GM23338 (cell line): Measurements from ENCODE around the gene KIF18A. TPM values are rescaled to one million over a fixed set of nuclear protein-coding genes. Genes with fewer than 3 reads are reported as not detected.

Source experiments
- ATAC-seq: fragments of 200-7000 bp; cut with Tn5 transposase; 3 replicates; pipeline ENCODE4 v1.9.1; 2020
- DNase-seq: peaks from one replicate; pipeline ENCODE4 v3.0.0-alpha.2; 2015; ENCODE audit warnings: low spot score
- H2AFZ ChIP-seq: fragments of 200-600 bp; sonication (generic); 2 replicates; pipeline ENCODE4 v1.8.0; 2016; ENCODE audit warnings: antibody characterized with exemption, mild to moderate bottlenecking, moderate library complexity
- H3F3A ChIP-seq: fragments of 200-600 bp; sonication (generic); replicated peaks from 2 replicates; pipeline ENCODE4 v1.8.0; 2017; ENCODE audit warnings: antibody characterized with exemption, mixed run types, low read depth
- H3K27ac ChIP-seq: fragments of 200-600 bp; sonication (generic); 2 replicates; pipeline ENCODE4 v1.6.1; 2016; ENCODE audit warnings: low read depth
- H3K27me3 ChIP-seq: fragments of 200-600 bp; sonication (generic); 2 replicates; pipeline ENCODE4 v1.8.0; 2016; ENCODE audit warnings: mild to moderate bottlenecking, mixed run types, moderate library complexity; ENCODE audit not compliant: insufficient read depth
- H3K36me3 ChIP-seq: fragments of 200-600 bp; sonication (generic); 2 replicates; pipeline ENCODE4 v1.8.0; 2016; ENCODE audit warnings: mild to moderate bottlenecking; ENCODE audit not compliant: insufficient read depth
- H3K4me1 ChIP-seq: fragments of 200-600 bp; sonication (generic); 2 replicates; pipeline ENCODE4 v1.8.0; 2016; ENCODE audit warnings: mild to moderate bottlenecking, moderate library complexity; ENCODE audit not compliant: insufficient read depth
- H3K4me2 ChIP-seq: fragments of 200-600 bp; sonication (generic); 2 replicates; pipeline ENCODE4 v1.7.1; 2017; ENCODE audit warnings: mixed run types
- H3K4me3 ChIP-seq: fragments of 200-600 bp; sonication (generic); 2 replicates; pipeline ENCODE4 v1.6.1; 2016; ENCODE audit warnings: mixed run types
- H3K79me2 ChIP-seq: fragments of 200-600 bp; sonication (generic); replicated peaks from 2 replicates; pipeline ENCODE4 v1.8.0; 2017; ENCODE audit warnings: mild to moderate bottlenecking; ENCODE audit not compliant: insufficient read depth
- H3K9me2 ChIP-seq: fragments of 200-600 bp; sonication (generic); 2 replicates; pipeline ENCODE4 v1.8.0; 2017; ENCODE audit not compliant: insufficient read depth
- H4K20me1 ChIP-seq: fragments of 200-600 bp; sonication (generic); replicated peaks from 2 replicates; pipeline ENCODE4 v1.8.0; 2017; ENCODE audit warnings: mild to moderate bottlenecking; ENCODE audit not compliant: insufficient read depth
- H3K27ac Mint-ChIP-seq: 2 replicates; pipeline ENCODE4 v1.8.0; 2020; ENCODE audit warnings: inconsistent platforms, mild to moderate bottlenecking, moderate library complexity, mixed read lengths
- H3K27me3 Mint-ChIP-seq: 3 replicates; pipeline ENCODE4 v1.8.0; 2022; ENCODE audit warnings: low read depth, mild to moderate bottlenecking, moderate library complexity, mixed read lengths, inconsistent platforms; ENCODE audit not compliant: insufficient read depth, poor library complexity
- H3K36me3 Mint-ChIP-seq: 3 replicates; pipeline ENCODE4 v1.8.0; 2021; ENCODE audit warnings: low read depth, mild to moderate bottlenecking, inconsistent platforms, moderate library complexity, mixed read lengths
- H3K4me1 Mint-ChIP-seq: 3 replicates; pipeline ENCODE4 v1.8.0; 2020; ENCODE audit warnings: mild to moderate bottlenecking, inconsistent platforms, mixed read lengths
- H3K4me3 Mint-ChIP-seq: 3 replicates; pipeline ENCODE4 v1.8.0; 2021; ENCODE audit warnings: moderate library complexity, mild to moderate bottlenecking, inconsistent platforms, mixed read lengths
- H3K9me3 Mint-ChIP-seq: 3 replicates; pipeline ENCODE4 v1.8.0; 2020; ENCODE audit warnings: moderate library complexity, mild to moderate bottlenecking, inconsistent platforms, mixed read lengths
- CREB1 ChIP-seq: fragments of 250-450 bp; sonication (Bioruptor Pico); IDR thresholded peaks from 2 replicates; pipeline ENCODE4 v1.5.0; 2020; ENCODE audit warnings: low read depth, mild to moderate bottlenecking, moderate library complexity
- EZH2 ChIP-seq: fragments of 200-600 bp; sonication (generic); IDR thresholded peaks from one replicate; pipeline ENCODE4 v1.8.0; 2017; ENCODE audit warnings: antibody characterized with exemption, mild to moderate bottlenecking, low read depth; ENCODE audit not compliant: unreplicated experiment
- JUNB ChIP-seq: IDR thresholded peaks from one replicate; pipeline ENCODE4 v1.6.1; 2016; ENCODE audit warnings: antibody characterized with exemption; ENCODE audit not compliant: unreplicated experiment
- POLR2AphosphoS5 ChIP-seq: IDR thresholded peaks from 2 replicates; pipeline ENCODE4 v1.6.1; 2016; ENCODE audit warnings: antibody characterized with exemption, low read depth
- STAT1 ChIP-seq: IDR thresholded peaks from one replicate; pipeline ENCODE4 v1.6.1; 2016; ENCODE audit warnings: antibody characterized with exemption; ENCODE audit not compliant: unreplicated experiment
- ZNF114 ChIP-seq: fragments of 250-450 bp; sonication (Bioruptor Pico); IDR thresholded peaks from 2 replicates; pipeline ENCODE4 v1.5.0; 2020; ENCODE audit warnings: mild to moderate bottlenecking, moderate library complexity
- ZNF331 ChIP-seq: fragments of 250-450 bp; sonication (Bioruptor Pico); IDR thresholded peaks from 2 replicates; pipeline ENCODE4 v1.5.0; 2020; ENCODE audit warnings: low read depth, mild to moderate bottlenecking, moderate library complexity
- polyA plus RNA-seq: library from polyadenylated mRNA; unstranded; fragments of >200 nt; fragmentation: Nextera tagmentation; extraction: Ambion mirVana; gene quantifications from 2 replicates; pipeline ENCODE4 v1.2.1, GENCODE V29; 2016
- total RNA-seq: library from RNA; depleted of rRNA; stranded (reverse); fragments of >200 nt; shearing (Covaris generic); gene quantifications from 2 replicates; pipeline ENCODE4 v1.2.3, GENCODE V29; 2014
- TF ChIP-seq, protein P1 (sequence below), 2 experiments: fragments of 200-600 bp in 1 of 2; sonication (generic) in 1 of 2; conservative IDR thresholded peaks; 2 replicates each; pipeline versions ENCODE4 v1.5.1 to v1.6.1; 2016 to 2017; ENCODE audit warnings: antibody characterized with exemption in 2 of 2, low read depth in 2 of 2, mild to moderate bottlenecking in 2 of 2, moderate library complexity in 1 of 2
- TF ChIP-seq, protein P2 (sequence below): IDR thresholded peaks from 2 replicates; pipeline ENCODE4 v1.6.1; 2016; ENCODE audit warnings: antibody characterized with exemption
- TF ChIP-seq, protein P3 (sequence below): IDR thresholded peaks from one replicate; pipeline ENCODE4 v1.6.1; 2018; ENCODE audit warnings: antibody characterized with exemption; ENCODE audit not compliant: unreplicated experiment

KIF18A gene
- total and polyA plus RNA-seq, 2 experiments from 2014 or later = 22.2 to 26.5 TPM

DNA sequence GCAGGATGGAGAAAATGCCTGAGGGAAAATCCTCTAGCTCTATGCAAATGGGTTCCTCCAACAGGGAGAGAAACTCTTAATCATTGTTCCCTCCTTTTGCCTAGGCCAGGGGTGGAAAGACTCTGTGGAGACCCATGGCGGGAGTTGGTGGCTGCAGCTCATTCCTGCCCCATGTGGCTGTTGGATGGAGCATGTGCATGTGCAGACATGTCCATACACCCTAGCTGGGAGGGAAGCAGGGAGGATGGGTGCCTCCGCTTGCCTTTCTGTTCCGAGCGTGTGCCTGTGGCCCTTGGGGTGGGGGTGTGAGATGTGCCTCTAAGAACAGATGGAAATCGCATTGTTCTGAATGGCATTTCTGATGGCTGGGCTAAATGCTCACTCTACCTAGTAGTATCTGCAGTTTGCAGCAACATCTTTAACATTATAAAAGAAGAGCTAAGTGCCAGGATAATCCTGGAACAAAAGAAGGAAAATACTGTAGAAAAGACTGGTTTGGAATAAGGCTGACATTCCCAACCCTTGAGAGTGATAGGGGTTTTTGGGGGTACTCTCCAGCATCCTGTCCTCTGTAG, 32.0 kb upstream of the KIF18A start:
- no peaks in the 10 kb centered on the region for H3F3A ChIP-seq
- no peak overlapping the region for H3K4me3 ChIP-seq
- TF ChIP-seq, protein P1, sequence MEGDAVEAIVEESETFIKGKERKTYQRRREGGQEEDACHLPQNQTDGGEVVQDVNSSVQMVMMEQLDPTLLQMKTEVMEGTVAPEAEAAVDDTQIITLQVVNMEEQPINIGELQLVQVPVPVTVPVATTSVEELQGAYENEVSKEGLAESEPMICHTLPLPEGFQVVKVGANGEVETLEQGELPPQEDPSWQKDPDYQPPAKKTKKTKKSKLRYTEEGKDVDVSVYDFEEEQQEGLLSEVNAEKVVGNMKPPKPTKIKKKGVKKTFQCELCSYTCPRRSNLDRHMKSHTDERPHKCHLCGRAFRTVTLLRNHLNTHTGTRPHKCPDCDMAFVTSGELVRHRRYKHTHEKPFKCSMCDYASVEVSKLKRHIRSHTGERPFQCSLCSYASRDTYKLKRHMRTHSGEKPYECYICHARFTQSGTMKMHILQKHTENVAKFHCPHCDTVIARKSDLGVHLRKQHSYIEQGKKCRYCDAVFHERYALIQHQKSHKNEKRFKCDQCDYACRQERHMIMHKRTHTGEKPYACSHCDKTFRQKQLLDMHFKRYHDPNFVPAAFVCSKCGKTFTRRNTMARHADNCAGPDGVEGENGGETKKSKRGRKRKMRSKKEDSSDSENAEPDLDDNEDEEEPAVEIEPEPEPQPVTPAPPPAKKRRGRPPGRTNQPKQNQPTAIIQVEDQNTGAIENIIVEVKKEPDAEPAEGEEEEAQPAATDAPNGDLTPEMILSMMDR (conservative IDR thresholded peaks at IDR 0.05; ENCODE audit: low read depth in 2 of 2) = no peak
- TF ChIP-seq EZH2 = no peak
- no peak overlapping the region for H3K4me2 ChIP-seq
- peaks cover 3% of the 10 kb centered on the region for H3K27me3 Mint-ChIP-seq
- peaks cover 35% of the 10 kb centered on the region for H3K36me3 ChIP-seq
- DNase-seq (no peak), ATAC-seq (no peak)
- H3K27ac ChIP-seq = no peak overlapping the region
- no peak overlapping the region for H3K27ac Mint-ChIP-seq
- H3K9me3 Mint-ChIP-seq = peaks cover 65% of the 10 kb centered on the region
- peaks cover 69% of the 10 kb centered on the region for H3K36me3 Mint-ChIP-seq
- no peaks in the 10 kb centered on the region for H3K9me2 ChIP-seq
- H2AFZ ChIP-seq = no peak overlapping the region
- no peaks in the 10 kb centered on the region for H4K20me1 ChIP-seq
- H3K79me2 ChIP-seq = no peaks in the 10 kb centered on the region
- H3K4me1 Mint-ChIP-seq = no peaks in the 10 kb centered on the region
- no peaks in the 10 kb centered on the region for H3K4me1 ChIP-seq
- H3K27me3 ChIP-seq = no peaks in the 10 kb centered on the region
- H3K4me3 Mint-ChIP-seq = no peak overlapping the region

DNA sequence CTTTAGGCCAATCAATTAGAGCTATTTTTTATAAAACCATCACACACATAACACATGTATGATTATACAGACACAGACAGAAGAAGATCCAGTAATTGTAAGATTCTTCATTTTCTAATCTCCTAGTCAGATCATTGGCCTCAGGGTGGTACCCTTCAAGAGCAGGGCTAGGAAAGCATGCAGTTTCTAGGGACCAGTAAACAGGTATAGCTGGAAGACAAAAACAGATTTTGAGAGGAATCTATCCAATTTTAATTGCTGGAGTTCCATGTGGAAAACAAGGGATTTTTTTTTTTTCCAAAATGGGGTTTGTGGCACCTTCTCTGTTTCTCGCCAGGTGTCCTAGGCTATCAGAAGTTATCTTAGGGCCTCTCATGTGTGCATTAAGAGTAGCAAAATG, 29.9 kb upstream of the KIF18A start:
- Mint-ChIP-seq H3K4me1 (peaks cover 3% of the 10 kb centered on the region; the same call in 2 of the 3 replicates), H3K4me3 (no peak overlapping the region), H3K36me3 (peaks cover 90% of the 10 kb centered on the region), H3K9me3 (peaks cover 81% of the 10 kb centered on the region), H3K27ac (no peak overlapping the region), H3K27me3 (peaks cover 3% of the 10 kb centered on the region)
- no peak overlapping the region for H2AFZ ChIP-seq
- no peak overlapping the region for H3K4me2 ChIP-seq
- no peaks in the 10 kb centered on the region; the same call in 1 of the 2 replicates for H3K9me2 ChIP-seq
- H3K36me3 ChIP-seq = peaks cover 35% of the 10 kb centered on the region
- H3K4me1 ChIP-seq = no peaks in the 10 kb centered on the region
- ATAC-seq (no peak), DNase-seq (peak; percentile 42)
- no peaks in the 10 kb centered on the region for H3K79me2 ChIP-seq
- no peaks in the 10 kb centered on the region for H4K20me1 ChIP-seq
- no peak overlapping the region for H3K27ac ChIP-seq
- H3F3A ChIP-seq = no peaks in the 10 kb centered on the region
- no peaks in the 10 kb centered on the region for H3K27me3 ChIP-seq
- H3K4me3 ChIP-seq = no peak overlapping the region
- no peak for TF ChIP-seq CREB1
- no peak for TF ChIP-seq ZNF331 (CRISPR knock-in tag)
- TF ChIP-seq, protein P2, sequence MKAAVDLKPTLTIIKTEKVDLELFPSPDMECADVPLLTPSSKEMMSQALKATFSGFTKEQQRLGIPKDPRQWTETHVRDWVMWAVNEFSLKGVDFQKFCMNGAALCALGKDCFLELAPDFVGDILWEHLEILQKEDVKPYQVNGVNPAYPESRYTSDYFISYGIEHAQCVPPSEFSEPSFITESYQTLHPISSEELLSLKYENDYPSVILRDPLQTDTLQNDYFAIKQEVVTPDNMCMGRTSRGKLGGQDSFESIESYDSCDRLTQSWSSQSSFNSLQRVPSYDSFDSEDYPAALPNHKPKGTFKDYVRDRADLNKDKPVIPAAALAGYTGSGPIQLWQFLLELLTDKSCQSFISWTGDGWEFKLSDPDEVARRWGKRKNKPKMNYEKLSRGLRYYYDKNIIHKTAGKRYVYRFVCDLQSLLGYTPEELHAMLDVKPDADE = no peak
- TF ChIP-seq, protein P1 (conservative IDR thresholded peaks at IDR 0.05; ENCODE audit: low read depth in 2 of 2) = no peak
- TF ChIP-seq EZH2 = no peak
- TF ChIP-seq ZNF114 = no peak
- TF ChIP-seq, protein P3, sequence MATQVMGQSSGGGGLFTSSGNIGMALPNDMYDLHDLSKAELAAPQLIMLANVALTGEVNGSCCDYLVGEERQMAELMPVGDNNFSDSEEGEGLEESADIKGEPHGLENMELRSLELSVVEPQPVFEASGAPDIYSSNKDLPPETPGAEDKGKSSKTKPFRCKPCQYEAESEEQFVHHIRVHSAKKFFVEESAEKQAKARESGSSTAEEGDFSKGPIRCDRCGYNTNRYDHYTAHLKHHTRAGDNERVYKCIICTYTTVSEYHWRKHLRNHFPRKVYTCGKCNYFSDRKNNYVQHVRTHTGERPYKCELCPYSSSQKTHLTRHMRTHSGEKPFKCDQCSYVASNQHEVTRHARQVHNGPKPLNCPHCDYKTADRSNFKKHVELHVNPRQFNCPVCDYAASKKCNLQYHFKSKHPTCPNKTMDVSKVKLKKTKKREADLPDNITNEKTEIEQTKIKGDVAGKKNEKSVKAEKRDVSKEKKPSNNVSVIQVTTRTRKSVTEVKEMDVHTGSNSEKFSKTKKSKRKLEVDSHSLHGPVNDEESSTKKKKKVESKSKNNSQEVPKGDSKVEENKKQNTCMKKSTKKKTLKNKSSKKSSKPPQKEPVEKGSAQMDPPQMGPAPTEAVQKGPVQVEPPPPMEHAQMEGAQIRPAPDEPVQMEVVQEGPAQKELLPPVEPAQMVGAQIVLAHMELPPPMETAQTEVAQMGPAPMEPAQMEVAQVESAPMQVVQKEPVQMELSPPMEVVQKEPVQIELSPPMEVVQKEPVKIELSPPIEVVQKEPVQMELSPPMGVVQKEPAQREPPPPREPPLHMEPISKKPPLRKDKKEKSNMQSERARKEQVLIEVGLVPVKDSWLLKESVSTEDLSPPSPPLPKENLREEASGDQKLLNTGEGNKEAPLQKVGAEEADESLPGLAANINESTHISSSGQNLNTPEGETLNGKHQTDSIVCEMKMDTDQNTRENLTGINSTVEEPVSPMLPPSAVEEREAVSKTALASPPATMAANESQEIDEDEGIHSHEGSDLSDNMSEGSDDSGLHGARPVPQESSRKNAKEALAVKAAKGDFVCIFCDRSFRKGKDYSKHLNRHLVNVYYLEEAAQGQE = no peak
- no peak for TF ChIP-seq STAT1
- no peak for TF ChIP-seq POLR2AphosphoS5
- TF ChIP-seq JUNB = no peak
